Activated CD8-positive, alpha-beta memory T cell treated with anti-CD3 and anti-CD28 coated beads for 4 hours (primary cell): ENCODE measurements around the gene HNRNPA3.
"Not testable (repeated sequence)": the region's sequence is repeated elsewhere in the genome, so short reads cannot be mapped to it uniquely, and the experiment has no call there.

Experiments used
- DNase-seq, 2 donors: peaks; one replicate each; pipeline ENCODE4 v3.0.0-alpha.2; 2020; ENCODE audit warnings: low read depth in 2 of 2

The HNRNPA3 gene

DNA sequence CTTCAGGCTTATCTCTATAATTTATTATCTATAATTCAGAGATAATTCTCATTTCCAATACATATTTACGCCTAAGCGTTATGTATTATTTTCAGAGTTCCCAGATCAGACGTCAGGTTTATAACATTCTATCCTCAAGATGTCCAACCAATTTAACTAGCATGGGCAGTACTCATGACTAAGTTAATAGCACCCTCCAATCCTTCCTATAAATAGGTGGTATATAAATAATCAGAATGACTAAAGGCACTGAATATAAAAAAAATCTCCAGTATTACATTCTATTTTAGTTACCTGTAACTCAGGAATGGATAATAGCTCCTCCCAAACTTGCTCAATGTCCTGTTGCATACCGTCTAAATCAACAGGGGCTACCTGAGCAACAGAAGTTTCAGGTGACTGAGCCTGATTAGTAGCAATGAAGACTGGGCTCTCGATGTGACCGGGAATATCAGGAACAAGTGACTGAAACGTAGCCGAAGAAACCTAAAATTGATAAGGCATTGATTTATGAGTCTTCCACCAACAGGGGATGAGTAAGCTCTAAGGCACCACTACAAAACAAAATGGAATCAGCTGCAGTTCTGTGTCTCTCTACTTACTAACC lies 19.6 kb downstream of the HNRNPA3 start:
- no peak for DNase-seq

DNA sequence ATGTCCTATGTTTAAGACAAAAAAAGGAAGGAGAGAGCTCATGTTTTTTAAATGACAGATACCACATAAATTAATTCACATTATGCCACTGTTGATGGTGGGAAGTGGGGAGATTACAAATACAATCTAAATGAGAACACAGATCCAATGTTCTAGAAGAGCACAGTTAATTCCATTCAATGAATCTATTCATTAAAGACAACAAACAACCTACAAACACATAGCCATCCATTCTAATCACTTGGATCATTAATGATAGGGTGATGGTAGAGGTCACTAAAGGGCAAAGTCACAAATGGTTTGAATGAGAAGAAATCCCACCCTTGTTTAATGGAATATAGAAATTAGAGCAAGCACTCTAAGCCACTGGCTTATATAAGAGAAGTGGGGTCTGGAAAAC lies 21.7 kb downstream of the HNRNPA3 start:
- no peak for DNase-seq

DNA sequence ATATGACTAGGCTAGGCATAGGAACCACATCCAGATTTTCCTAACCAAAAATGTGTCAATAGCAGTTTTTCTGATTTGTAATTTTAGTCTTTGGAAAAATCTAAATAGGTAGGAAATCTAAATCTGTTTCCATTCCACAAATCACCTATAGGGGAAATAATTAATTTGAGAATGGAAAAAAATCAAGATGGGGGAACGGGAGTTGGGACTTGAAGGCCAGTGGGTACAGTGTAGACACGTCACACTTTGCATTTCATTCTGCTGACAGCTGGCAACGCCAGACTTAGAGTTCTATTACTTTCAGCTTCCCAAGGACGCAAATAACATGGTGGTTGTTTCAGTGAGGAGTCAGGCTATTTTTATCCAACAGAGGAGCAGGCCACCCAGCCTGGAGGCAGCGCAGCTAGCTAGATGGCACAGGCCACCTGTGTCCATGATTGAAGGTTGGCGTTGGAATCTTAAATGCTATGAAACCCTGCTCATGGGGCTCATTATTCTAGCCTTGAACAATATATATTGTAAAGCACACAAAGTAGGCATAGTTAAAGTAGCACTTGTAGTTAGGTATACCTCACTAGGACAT lies 23.4 kb downstream of the HNRNPA3 start:
- no peak for DNase-seq

DNA sequence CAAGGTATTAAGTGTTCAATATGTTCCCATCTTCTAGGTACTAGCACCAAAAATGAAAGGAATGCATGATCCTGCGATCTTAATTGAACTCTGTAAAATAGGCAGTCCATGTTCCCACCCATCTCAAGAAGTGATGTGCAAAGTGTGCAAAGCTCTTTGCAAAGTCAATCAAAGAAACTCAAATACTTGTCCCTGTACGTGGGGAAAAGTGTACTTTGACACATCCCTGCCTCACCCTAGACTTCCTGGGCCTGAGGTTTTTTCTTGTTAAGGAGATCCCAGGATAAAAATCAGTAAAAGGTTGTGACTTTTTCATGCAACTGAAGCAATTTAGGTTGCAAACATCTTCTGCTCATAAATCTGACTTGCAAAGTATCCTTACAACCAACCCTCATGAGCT lies 25.3 kb downstream of the HNRNPA3 start:
- no peak for DNase-seq

DNA sequence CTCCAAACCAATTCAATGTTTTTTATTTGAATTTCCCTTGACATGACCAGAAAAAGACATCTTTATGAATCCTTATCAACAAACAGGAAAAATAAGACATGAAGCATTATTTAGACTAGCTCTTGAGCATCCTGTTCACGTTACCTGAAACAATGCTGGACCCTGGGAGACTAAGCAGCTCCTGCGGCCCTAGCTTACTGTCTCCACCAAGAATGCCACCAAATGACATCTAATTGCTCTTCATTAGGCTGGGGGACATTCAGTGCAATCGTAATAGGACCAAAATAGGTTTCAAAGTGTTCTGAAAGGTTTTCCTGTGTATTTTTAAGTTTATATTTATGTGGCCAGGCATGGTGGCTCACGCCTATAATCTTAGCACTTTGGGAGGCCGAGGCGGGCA lies 26.5 kb downstream of the HNRNPA3 start:
- DNase-seq: no peak

DNA sequence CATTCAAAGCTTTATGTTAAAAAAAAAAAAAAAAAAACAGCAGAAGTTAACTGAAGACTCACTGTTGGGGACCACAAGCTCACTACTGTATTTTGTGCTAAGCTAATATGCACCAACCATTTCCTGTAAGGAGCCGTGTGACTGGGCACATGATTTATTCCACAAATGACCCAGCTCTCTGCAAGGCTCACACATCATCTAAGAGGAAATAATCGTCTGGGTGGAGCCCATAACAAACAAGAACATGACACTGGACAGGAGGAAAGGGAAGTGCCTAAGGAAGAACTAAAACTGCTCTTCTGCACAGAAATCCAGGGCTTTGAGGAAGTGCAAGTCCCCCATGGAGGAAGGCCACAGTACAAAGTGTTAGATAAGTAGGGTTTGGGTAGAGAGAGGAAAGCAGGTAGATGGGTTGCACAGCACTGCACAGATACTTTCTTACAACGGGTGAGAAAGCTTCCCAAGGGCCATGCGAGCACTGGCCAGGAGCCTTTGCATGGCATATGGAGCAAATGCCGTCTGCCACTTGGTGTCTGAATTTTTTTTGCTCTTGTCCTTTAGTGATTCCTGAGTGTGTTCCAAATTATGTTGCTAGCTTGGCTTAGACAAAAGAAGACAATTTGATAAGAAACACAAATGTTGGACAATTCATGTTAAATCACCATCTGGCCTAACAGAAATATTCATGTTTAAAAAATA lies 27.5 kb downstream of the HNRNPA3 start:
- DNase-seq: no peak

DNA sequence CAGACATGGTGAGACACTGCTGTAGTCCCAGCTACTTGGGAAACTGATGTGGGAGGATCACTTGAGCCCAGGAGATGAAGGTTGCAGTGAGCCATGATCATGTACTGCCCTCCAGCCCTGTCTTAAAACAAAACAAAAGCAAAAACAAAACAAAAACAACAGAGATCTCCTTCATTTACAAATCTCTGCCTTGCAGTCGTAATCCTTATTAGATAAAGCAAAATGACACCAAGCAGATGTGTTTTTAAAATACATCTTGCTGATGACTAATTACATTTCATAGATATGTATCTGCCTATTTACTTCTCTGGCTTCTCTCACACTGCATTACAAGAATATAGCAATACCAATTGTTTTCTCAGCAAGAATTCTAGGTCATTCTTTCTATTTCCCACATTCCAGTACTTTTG lies 29.1 kb downstream of the HNRNPA3 start:
- DNase-seq: no peak

DNA sequence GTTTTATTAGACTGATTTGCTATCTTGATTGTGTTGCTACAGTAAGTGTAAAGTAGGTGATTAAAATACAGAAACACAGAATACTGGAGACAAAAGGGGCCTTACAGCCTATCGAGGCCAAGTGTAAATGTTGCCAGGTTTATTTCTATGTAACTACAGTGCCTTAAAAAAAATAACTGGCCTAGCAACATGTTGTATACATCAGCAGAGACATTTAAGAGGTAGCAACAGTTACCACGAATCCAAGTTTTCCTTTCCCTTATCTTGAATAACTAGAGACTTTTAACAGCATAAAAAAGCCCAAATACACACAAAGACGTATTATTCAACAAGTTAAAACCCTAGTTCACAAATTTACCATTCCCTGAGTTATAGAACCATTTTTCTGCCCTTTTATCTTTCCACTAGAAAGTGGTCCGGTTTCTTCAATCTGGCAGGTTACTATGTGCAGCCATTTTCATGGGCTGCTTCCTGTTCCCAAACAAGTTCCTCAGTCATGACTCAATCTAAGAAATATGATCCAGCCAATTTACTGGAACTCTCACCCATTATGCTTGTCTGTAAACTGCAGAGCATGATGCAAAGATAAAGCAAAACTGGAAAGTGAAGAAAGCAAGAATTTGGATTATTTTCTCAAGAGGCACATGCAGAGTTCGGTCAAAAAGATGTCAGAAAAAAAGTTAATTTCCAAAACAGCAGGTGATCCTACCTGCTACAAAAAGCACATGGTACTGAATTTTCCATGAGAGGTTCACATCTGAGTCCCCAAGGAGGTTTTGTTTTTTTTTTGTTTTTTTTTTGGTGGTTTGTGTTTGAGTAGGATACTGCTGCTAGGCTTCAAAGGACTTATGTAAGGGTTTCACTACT lies 29.8 kb downstream of the HNRNPA3 start:
- DNase-seq: no peak

DNA sequence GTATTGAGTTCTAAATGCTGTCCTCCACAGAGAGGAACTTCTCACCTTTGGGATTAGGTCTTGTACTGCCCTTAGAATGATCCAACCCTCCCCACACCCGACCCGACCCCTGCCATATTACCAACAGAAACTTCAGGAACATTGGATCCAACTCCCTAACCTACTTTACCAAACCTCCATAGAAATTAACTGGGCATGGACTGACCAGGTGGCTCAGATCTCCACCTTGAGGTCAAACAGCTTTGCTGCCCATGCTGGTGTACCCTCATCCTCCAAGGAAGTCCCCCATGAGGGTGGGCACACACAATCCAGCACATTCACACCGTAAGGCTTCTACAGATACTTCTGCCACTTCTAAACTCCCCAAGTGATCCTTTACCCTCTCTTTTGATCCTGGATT lies 30.5 kb downstream of the HNRNPA3 start:
- no peak for DNase-seq

DNA sequence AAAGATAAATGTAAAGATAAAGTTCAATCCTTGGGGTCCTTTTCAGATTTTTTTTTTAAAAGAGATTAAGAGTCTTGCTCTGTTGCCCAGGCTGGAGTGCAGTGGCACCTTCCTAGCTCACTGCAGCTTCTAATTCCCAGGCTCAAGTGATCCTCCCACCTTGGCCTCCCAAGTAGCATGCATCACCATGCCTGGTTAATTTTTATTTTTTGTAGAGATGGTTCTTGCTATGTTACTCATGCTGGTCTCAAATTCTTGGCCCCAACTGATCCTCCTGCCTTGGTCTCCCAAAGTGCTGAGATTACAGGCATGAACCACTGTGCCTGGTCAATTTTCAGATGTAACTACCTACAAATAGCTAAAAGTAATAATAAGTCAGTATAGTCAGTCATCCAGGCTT lies 30.9 kb downstream of the HNRNPA3 start:
- DNase-seq: no peak

DNA sequence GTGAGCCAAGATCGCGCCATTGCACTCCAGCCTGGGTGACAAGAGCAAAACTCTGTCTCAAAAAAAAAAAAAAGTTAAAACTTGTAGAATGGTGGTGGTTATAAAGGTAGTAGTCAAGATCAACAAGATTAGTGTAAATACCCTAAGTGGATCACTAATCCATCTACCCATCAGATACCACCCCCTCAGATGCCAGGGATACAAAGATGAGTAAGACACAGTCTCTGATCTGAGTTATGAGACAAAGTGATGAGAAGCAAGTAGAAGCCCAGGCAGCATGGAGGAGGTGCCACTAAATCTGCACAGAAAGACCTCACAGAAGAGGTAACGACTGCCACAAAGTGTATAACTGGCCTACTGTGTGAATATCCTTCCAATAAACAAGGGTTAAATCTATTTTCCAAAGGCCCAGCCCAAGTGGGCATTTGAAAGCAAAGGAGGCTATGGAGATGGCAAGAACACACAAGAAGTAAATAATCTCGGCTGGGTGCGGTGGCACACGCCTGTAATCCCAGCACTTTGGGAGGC lies 31.7 kb downstream of the HNRNPA3 start:
- DNase-seq: no peak

DNA sequence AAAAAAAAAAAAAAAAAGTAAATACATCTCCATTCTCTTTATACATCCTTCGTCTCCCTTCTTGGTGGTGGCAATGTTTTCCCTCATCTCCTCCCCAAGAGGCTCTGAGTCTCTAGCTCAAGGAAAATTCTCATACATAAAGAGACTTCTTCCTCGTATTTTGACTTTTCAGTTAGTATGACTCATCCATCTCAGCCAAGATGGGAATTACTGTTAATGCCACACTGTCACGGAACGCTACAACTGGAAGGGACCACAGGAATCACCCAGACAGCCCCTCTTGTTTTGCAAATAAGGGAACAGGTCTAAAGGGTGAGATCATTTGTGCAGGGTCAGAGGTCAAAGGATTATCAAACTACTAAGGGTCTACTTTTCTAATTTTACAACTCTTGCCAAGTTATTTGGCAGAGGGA lies 32.4 kb downstream of the HNRNPA3 start:
- DNase-seq: no peak

DNA sequence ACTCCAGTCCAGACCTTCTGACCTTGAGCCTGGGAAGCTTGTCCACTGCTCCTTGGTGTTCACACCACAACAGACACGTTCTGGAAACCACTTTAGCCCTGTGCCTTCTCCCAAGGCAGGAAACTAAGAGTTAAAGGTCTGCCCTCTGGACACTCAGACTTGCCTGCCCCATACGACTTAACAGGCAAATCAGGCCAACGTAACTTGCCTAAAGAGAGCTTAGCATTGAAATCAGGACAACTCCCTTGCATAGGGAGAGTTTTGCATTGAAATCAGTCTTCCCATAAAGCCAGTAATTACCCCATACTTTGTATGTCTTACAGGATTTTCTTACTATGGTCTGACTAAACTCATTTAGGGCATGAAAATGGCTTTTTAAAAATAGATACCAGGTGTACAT lies 33.4 kb downstream of the HNRNPA3 start:
- no peak for DNase-seq

DNA sequence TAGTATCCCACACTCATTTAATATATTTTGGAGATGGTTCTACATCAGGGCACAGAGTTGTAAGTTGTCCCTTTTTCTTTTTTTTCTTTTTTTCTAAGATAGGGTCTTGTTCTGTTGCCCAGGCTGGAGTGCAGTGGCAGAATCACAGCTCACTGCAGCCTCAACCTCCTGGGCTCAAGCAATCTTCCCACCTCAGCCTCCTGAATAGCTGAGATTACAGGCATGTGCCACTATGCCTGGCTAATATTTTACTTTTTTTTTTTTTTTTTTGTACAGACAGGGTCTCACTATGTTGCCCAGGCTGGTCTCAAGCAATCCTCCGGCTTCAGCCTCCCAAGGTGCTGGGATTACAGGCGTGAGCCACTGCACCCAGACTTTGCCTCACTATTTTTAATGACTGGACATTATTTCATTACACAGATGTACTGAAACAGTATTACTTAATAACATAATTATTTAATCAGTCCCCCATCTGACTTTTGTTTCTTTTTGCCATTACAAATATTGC lies 34.0 kb downstream of the HNRNPA3 start:
- not testable (repeated sequence) for DNase-seq

DNA sequence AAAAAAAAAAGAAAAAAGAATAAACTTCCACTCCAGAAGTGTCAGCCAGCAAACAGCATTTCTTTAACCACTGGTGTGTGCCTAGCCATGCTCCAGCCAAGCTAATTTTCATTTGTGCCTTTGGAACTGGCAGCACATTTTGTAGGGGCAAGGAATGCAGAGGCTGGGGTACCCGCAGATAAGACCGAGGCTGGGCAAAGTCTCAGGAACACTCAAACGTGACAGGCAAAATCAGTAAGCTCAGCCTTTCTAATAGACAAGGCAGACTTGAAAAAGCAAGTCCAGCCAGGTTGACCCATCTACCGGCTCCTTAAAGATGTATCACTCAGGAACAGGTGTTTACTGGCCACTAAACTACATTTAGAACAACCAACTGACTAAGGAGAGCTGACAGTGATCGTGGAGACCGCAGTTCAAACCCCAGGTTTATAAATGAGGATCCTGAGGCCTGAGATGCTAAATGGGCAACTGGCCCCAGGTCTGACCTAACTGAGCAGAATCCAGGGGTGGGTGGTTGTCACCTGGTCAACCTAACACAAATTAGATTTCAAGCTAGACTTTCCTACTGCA lies 35.2 kb downstream of the HNRNPA3 start:
- no peak for DNase-seq

DNA sequence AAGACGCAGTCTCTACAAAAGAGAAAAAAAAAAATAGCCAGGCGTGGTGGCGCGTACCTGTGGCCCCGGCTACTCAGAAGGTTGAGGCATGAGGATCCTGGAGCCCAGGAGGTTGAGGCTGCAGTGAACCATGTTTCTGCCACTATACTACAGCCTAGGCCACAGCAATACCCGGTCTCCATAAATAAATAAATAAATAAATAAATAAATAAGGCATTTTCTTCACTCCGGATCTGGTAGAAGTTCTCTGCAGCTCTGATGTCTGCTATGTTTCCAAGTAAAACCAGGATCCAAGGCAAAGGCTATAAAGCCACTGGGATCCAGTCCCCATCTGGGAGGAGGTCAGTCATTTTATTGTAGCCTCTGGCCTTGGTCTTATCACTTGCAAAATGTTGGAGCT lies 36.4 kb downstream of the HNRNPA3 start:
- no peak for DNase-seq

DNA sequence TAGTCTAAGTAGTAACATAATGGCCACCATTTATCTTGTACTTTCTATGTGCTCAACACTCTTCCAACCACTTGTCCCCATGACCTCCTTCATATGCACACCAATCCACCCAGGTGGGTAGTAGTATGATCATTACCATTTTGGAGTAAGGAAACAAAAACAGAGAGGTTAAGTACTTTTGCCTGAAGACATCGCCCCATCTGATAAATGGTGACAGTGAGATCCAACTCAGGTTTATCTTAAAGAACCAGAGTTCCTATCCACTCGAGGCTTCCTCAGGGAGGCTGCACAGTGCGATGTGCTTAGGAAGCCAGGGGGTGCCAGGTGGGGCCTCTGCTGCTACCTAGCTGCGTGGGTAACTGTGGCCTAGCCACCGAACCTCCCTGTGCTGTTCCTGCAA lies 37.9 kb downstream of the HNRNPA3 start:
- no peak for DNase-seq

DNA sequence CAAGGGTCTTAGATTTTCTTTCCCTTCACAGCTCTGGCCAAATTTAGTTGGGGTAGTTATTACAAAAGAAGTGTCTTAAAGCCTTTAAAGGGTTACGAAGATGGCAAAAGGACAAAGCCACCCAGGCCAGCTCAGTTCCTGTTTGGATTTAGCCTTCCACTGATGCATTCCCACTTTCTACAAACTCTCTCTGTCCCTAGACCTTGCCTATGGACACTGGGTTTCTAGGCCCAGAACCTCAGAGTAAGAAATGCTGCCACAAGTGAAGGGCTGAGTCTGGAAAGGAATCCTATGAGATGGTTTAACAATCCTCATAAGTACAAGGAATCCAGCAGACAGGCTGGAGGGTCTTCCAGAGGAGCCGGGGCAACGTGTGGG lies 38.6 kb downstream of the HNRNPA3 start:
- DNase-seq: no peak

DNA sequence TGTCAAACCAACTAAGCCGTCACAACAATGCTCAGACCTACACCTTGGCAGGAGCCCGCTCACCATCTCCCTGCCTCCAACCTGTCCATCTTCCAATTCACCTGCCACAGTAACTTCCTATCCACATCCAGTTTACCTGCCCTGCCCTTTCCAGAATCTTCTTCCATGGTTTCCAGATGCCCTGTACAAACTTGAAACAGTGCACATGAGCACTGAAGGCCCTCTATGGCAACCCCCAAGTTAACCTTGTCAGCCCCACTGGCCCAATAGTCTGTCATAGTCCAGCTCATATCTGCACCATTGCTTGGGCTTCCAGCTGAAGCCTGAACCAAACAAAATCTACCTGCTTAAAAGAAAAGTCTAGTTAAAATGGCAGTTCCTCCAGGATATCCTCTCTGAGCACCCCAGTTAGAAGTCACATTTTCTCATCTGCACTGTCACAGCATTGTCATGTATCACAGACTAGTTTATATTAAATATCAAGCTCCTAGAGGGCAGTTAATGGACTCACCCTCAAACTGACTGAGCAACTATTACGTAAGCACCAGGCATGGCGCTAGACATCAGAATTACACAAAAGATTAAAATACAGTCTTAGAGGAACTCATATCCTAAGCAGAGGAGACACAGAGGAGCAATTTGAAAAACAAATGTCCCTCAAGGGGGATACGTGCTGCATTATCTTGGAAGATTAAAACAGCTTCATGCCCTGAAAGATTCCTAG lies 40.4 kb downstream of the HNRNPA3 start:
- no peak for DNase-seq

DNA sequence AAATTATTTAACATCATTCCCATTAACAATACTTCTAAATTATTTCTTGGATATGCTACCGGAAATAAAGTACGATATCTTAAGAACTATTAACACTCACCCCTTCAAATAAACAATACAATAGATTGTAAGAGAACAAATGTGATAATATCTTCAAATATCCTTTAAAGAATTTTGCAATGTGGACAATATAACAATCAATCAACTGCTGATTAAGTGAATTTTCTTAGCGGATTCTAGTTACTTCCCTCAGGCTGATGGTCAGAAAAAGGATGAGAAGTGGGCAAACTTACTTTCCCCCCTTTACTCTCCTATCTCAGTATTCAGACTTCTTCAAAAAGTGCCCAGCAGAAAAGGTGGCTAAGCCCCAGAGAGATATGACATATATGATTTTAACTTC lies 41.1 kb downstream of the HNRNPA3 start:
- DNase-seq: no peak
